OCI-LY3 (cell line): Measurements from ENCODE around the gene MAMDC4.

Source experiments
- EZH2phosphoT487 ChIP-seq: fragments of 200-600 bp; shearing (Covaris generic); IDR thresholded peaks from 2 replicates; pipeline ENCODE4 v1.6.1; 2018; ENCODE audit warnings: antibody characterized with exemption, mixed run types, low read depth
- TF ChIP-seq, protein P1 (sequence below): fragments of 200-600, 300-600 bp; sonication (generic); IDR thresholded peaks from 2 replicates; pipeline ENCODE4 v1.5.1; 2014; ENCODE audit warnings: antibody characterized with exemption, low read length, low read depth

DNA sequence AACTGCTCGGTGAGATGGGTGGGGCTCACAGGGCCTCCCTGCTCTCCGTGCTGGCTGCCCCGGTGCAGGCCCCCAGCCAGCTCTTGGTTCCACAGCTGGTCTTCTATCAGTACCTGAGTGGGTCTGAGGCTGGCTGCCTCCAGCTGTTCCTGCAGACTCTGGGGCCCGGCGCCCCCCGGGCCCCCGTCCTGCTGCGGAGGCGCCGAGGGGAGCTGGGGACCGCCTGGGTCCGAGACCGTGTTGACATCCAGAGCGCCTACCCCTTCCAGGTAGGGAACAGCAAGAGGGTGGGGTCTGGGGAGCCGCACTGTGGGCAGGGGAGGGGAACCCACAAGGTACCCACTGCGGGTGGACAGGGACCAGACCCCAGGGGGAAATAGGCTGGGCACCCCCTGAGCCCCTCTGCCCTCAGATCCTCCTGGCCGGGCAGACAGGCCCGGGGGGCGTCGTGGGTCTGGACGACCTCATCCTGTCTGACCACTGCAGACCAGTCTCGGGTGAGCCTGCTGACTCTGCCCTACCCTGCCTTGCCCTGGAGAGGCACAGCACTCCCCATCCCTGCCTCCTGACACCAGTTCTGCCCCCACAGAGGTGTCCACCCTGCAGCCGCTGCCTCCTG, 2.8 kb downstream of the MAMDC4 start:
- no peak for TF ChIP-seq EZH2phosphoT487
- TF ChIP-seq, protein P1, sequence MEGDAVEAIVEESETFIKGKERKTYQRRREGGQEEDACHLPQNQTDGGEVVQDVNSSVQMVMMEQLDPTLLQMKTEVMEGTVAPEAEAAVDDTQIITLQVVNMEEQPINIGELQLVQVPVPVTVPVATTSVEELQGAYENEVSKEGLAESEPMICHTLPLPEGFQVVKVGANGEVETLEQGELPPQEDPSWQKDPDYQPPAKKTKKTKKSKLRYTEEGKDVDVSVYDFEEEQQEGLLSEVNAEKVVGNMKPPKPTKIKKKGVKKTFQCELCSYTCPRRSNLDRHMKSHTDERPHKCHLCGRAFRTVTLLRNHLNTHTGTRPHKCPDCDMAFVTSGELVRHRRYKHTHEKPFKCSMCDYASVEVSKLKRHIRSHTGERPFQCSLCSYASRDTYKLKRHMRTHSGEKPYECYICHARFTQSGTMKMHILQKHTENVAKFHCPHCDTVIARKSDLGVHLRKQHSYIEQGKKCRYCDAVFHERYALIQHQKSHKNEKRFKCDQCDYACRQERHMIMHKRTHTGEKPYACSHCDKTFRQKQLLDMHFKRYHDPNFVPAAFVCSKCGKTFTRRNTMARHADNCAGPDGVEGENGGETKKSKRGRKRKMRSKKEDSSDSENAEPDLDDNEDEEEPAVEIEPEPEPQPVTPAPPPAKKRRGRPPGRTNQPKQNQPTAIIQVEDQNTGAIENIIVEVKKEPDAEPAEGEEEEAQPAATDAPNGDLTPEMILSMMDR: no peak
